H9 (cell line): ENCODE measurements around the gene ARL4D. TPM values are rescaled to one million over a fixed set of nuclear protein-coding genes. Genes with fewer than 3 reads are reported as not detected.

Experiments
- DNase-seq: peaks from one replicate; pipeline ENCODE4 v3.0.0-alpha.2; 2017
- H2AFZ ChIP-seq: one replicate; pipeline ENCODE4 v1.6.1; 2013; ENCODE audit warnings: mild to moderate bottlenecking, low read length, control low read depth, moderate library complexity
- H2AK5ac ChIP-seq: 2 replicates; pipeline ENCODE4 v1.6.1; 2013; ENCODE audit warnings: low read length, control low read depth, mixed read lengths; ENCODE audit not compliant: insufficient read length
- H2BK120ac ChIP-seq: one replicate; pipeline ENCODE4 v1.6.1; 2013; ENCODE audit warnings: low read depth, mild to moderate bottlenecking, low read length, control low read depth, inconsistent platforms; ENCODE audit not compliant: poor library complexity, severe bottlenecking
- H2BK12ac ChIP-seq: 2 replicates; pipeline ENCODE4 v1.6.1; 2013; ENCODE audit warnings: low read length, control low read depth, mixed read lengths, low read depth; ENCODE audit not compliant: insufficient read length
- H2BK15ac ChIP-seq: 2 replicates; pipeline ENCODE4 v1.6.1; 2013; ENCODE audit warnings: low read depth, low read length, control low read depth
- H2BK20ac ChIP-seq: one replicate; pipeline ENCODE4 v1.6.1; 2013; ENCODE audit warnings: low read depth, mild to moderate bottlenecking, low read length, control low read depth, inconsistent platforms; ENCODE audit not compliant: poor library complexity, severe bottlenecking
- H2BK5ac ChIP-seq: 2 replicates; pipeline ENCODE4 v1.6.1; 2013; ENCODE audit warnings: low read length, control low read depth, mixed read lengths; ENCODE audit not compliant: insufficient read length
- H3K14ac ChIP-seq: 2 replicates; pipeline ENCODE4 v1.6.1; 2013; ENCODE audit warnings: low read length, control low read depth; ENCODE audit not compliant: insufficient read depth
- H3K18ac ChIP-seq: 2 replicates; pipeline ENCODE4 v1.6.1; 2013; ENCODE audit warnings: low read depth, mild to moderate bottlenecking, mixed read lengths, low read length, control low read depth; ENCODE audit not compliant: insufficient read length
- H3K23ac ChIP-seq: 2 replicates; pipeline ENCODE4 v1.6.1; 2013; ENCODE audit warnings: low read length, control low read depth, mixed read lengths, low read depth; ENCODE audit not compliant: insufficient read length
- H3K23me2 ChIP-seq: 2 replicates; pipeline ENCODE4 v1.6.1; 2013; ENCODE audit warnings: low read depth, mild to moderate bottlenecking, mixed read lengths, low read length, control low read depth; ENCODE audit not compliant: insufficient read length, poor library complexity, severe bottlenecking
- H3K27ac ChIP-seq: 2 replicates; pipeline ENCODE4 v1.5.1; 2013; ENCODE audit warnings: low read length, control low read depth, mixed read lengths, low read depth; ENCODE audit not compliant: insufficient read length
- H3K27me3 ChIP-seq: 2 replicates; pipeline ENCODE4 v1.6.1; 2013; ENCODE audit warnings: low read length, control low read depth, inconsistent platforms; ENCODE audit not compliant: insufficient read depth
- H3K4ac ChIP-seq: 2 replicates; pipeline ENCODE4 v1.6.1; 2013; ENCODE audit warnings: low read depth, mild to moderate bottlenecking, control low read depth, inconsistent platforms, low read length, moderate library complexity
- H3K4me1 ChIP-seq: 2 replicates; pipeline ENCODE4 v1.6.1; 2013; ENCODE audit warnings: low read length, control low read depth, inconsistent platforms; ENCODE audit not compliant: insufficient read depth
- H3K4me2 ChIP-seq: 2 replicates; pipeline ENCODE4 v1.6.1; 2013; ENCODE audit warnings: low read length, control low read depth, mixed read lengths; ENCODE audit not compliant: insufficient read length, insufficient read depth
- H3K56ac ChIP-seq: 2 replicates; pipeline ENCODE4 v1.6.1; 2013; ENCODE audit warnings: low read depth, mild to moderate bottlenecking, mixed read lengths, low read length, control low read depth; ENCODE audit not compliant: insufficient read length
- H3K79me1 ChIP-seq: 2 replicates; pipeline ENCODE4 v1.6.1; 2013; ENCODE audit warnings: low read depth, mild to moderate bottlenecking, moderate library complexity, low read length, control low read depth, inconsistent platforms; ENCODE audit not compliant: insufficient read depth, poor library complexity, severe bottlenecking
- H3K79me2 ChIP-seq: 2 replicates; pipeline ENCODE4 v1.6.1; 2013; ENCODE audit warnings: low read length, control low read depth, inconsistent platforms; ENCODE audit not compliant: insufficient read depth
- H3K9ac ChIP-seq: 2 replicates; pipeline ENCODE4 v1.6.1; 2013; ENCODE audit warnings: low read length, control low read depth, mixed read lengths; ENCODE audit not compliant: insufficient read length; ENCODE audit errors: extremely low read depth
- H3K9me3 ChIP-seq: one replicate; pipeline ENCODE4 v1.6.1; 2013; ENCODE audit warnings: low read depth, low read length, inconsistent platforms; ENCODE audit not compliant: control insufficient read depth
- H3T11ph ChIP-seq: one replicate; pipeline ENCODE4 v1.6.1; 2013; ENCODE audit warnings: mild to moderate bottlenecking, low read length, control low read depth, inconsistent platforms
- H4K20me1 ChIP-seq: one replicate; pipeline ENCODE4 v1.6.1; 2013; ENCODE audit not compliant: control insufficient read depth, insufficient read length, insufficient read depth
- H4K5ac ChIP-seq: 2 replicates; pipeline ENCODE4 v1.6.1; 2013; ENCODE audit warnings: low read depth, mild to moderate bottlenecking, mixed read lengths, low read length, control low read depth; ENCODE audit not compliant: insufficient read length
- H4K8ac ChIP-seq: replicated peaks from 2 replicates; pipeline ENCODE4 v1.6.1; 2013; ENCODE audit warnings: low read length, control low read depth, mixed read lengths, low read depth; ENCODE audit not compliant: insufficient read length
- H4K91ac ChIP-seq: 2 replicates; pipeline ENCODE4 v1.6.1; 2013; ENCODE audit warnings: low read depth, mild to moderate bottlenecking, moderate library complexity, mixed read lengths, low read length, control low read depth; ENCODE audit not compliant: insufficient read length
- H3K27ac Mint-ChIP-seq, 3 experiments: 2 replicates in 2 of 3; 3 replicates in 1 of 3; pipeline ENCODE4 v1.8.0; 2020 to 2021; ENCODE audit warnings: mixed read lengths in 3 of 3, mild to moderate bottlenecking in 1 of 3, moderate library complexity in 1 of 3
- H3K27me3 Mint-ChIP-seq: 2 replicates; pipeline ENCODE4 v1.8.0; 2021; ENCODE audit warnings: low read depth, mild to moderate bottlenecking, moderate library complexity, mixed read lengths
- H3K36me3 Mint-ChIP-seq, 3 experiments: 2 replicates in 2 of 3; 3 replicates in 1 of 3; pipeline ENCODE4 v1.8.0; 2020 to 2021; ENCODE audit warnings: low read depth in 3 of 3, mixed read lengths in 3 of 3; ENCODE audit not compliant: insufficient read depth in 1 of 3
- H3K4me1 Mint-ChIP-seq, 2 experiments: 2 replicates each; pipeline ENCODE4 v1.8.0; 2020; ENCODE audit warnings: mixed read lengths in 2 of 2
- H3K4me3 Mint-ChIP-seq, 2 experiments: 2 replicates in 1 of 2; 3 replicates in 1 of 2; pipeline ENCODE4 v1.8.0; 2020 to 2021; ENCODE audit warnings: mild to moderate bottlenecking in 2 of 2, mixed read lengths in 2 of 2, moderate library complexity in 1 of 2
- H3K9me3 Mint-ChIP-seq, 2 experiments: 2 replicates in 1 of 2; 3 replicates in 1 of 2; pipeline ENCODE4 v1.8.0; 2020; ENCODE audit warnings: mild to moderate bottlenecking in 2 of 2, mixed read lengths in 2 of 2, moderate library complexity in 1 of 2
- CTCF ChIP-seq: fragments of 200-600 bp; sonication (generic); conservative IDR thresholded peaks from 3 replicates; pipeline ENCODE4 v1.8.0; 2021; ENCODE audit warnings: antibody characterized with exemption, mild to moderate bottlenecking
- WGBS: extraction: QIAGEN DNeasy Blood & Tissue Kit; methylation state at CpG from one replicate; pipeline ENCODE4 v1.1.7; 2013; ENCODE audit warnings: missing lambda C conversion rate, low lambda C conversion rate, mixed read lengths; ENCODE audit not compliant: insufficient read length; ENCODE audit errors: extremely low coverage; 5-methylcytosine and 5-hydroxymethylcytosine counted together
- total RNA-seq: library from RNA; stranded (reverse); gene quantifications from 2 replicates; pipeline ENCODE4 v1.2.1, GENCODE V29; 2021

Gene ARL4D
- total RNA-seq, 1 experiment from 2014 or later: 6.2 TPM

GRCh38 chr17:43448720-43449469 lies 50.1 kb downstream of the ARL4D start:
- no peaks in the 10 kb centered on the region for H3K79me1 ChIP-seq
- no peak overlapping the region for H2AK5ac ChIP-seq
- Mint-ChIP-seq H3K36me3 (peaks cover 0 to 13% (median 10%) of the 10 kb centered on the region in 3 experiments; a peak in 4 of 7 replicates), H3K27ac (no peak overlapping the region), H3K9me3 (peaks cover 16% of the 10 kb centered on the region in 2 experiments), H3K27me3 (peaks cover 2% of the 10 kb centered on the region; the same call in 1 of the 2 replicates), H3K4me1 (peaks cover 5 to 6% of the 10 kb centered on the region in 2 experiments; a peak in 2 of 4 replicates), H3K4me3 (no peak overlapping the region)
- no peak overlapping the region for H2BK120ac ChIP-seq
- H3K27me3 ChIP-seq: no peaks in the 10 kb centered on the region
- no peak for TF ChIP-seq CTCF
- no peaks in the 10 kb centered on the region for H3K79me2 ChIP-seq
- no peak overlapping the region for H4K91ac ChIP-seq
- no peaks in the 10 kb centered on the region for H3K4me1 ChIP-seq
- H3K56ac ChIP-seq: no peak overlapping the region
- H4K20me1 ChIP-seq: no peaks in the 10 kb centered on the region
- H4K8ac ChIP-seq: no peak overlapping the region
- H4K5ac ChIP-seq: no peak overlapping the region
- H2AFZ ChIP-seq: no peak overlapping the region
- H2BK12ac ChIP-seq: no peak overlapping the region
- H3K18ac ChIP-seq: no peak overlapping the region
- H3K4ac ChIP-seq: no peak overlapping the region
- H2BK5ac ChIP-seq: no peak overlapping the region
- no CpG with 5 or more reads among the region's 7 CpGs for WGBS
- H3K4me2 ChIP-seq: no peak overlapping the region
- H3K9ac ChIP-seq: no peak overlapping the region
- no peak overlapping the region for H3K23ac ChIP-seq
- no peak for DNase-seq
- no peak overlapping the region for H3K14ac ChIP-seq
- no peaks in the 10 kb centered on the region for H3K23me2 ChIP-seq
- H3T11ph ChIP-seq: no peak overlapping the region
- H3K9me3 ChIP-seq: no peaks in the 10 kb centered on the region
- no peak overlapping the region for H2BK15ac ChIP-seq
- no peak overlapping the region for H3K27ac ChIP-seq
- no peak overlapping the region for H2BK20ac ChIP-seq
